Fibroblast of villous mesenchyme (primary cell): ENCODE measurements around the gene ANXA7. TPM values are rescaled to one million over a fixed set of nuclear protein-coding genes. Genes with fewer than 3 reads are reported as not detected.

Experiments
- DNase-seq: peaks from one replicate; pipeline ENCODE4 v3.0.0-alpha.2; 2010; ENCODE audit warnings: low read depth
- H3K4me3 ChIP-seq: 2 replicates; pipeline ENCODE4 v1.5.1; 2011; ENCODE audit warnings: low read depth, mild to moderate bottlenecking, low read length
- CTCF ChIP-seq: IDR thresholded peaks from 2 replicates; pipeline ENCODE4 v1.5.1; 2012; ENCODE audit warnings: low read depth, mild to moderate bottlenecking, low read length; ENCODE audit not compliant: insufficient read depth
- total RNA-seq: library from RNA; depleted of rRNA; stranded (reverse); fragments of >200 nt; gene quantifications from 2 replicates; pipeline ENCODE4 v1.2.3, GENCODE V29; 2012

ANXA7 gene
- total RNA-seq, 1 donor: 118 TPM

GRCh38 chr10:73408978-73409521 is 4.8 kb downstream of the ANXA7 start:
- H3K4me3 ChIP-seq: no peak overlapping the region
- no peak for DNase-seq
- TF ChIP-seq CTCF: no peak

- TF ChIP-seq CTCF: no peak
- H3K4me3 ChIP-seq: no peak overlapping the region
- no peak for DNase-seq
These were observed 5.8 kb downstream of the ANXA7 start for GRCh38 chr10:73408061-73408460.

- no peak for TF ChIP-seq CTCF
- H3K4me3 ChIP-seq: no peak overlapping the region
- no peak for DNase-seq
These were observed 6.4 kb downstream of the ANXA7 start for GRCh38 chr10:73407495-73407894.

- no peak overlapping the region for H3K4me3 ChIP-seq
- no peak for TF ChIP-seq CTCF
- DNase-seq: no peak
These were observed 7.0 kb downstream of the ANXA7 start for GRCh38 chr10:73406846-73407245.

- DNase-seq: no peak
- TF ChIP-seq CTCF: no peak
- H3K4me3 ChIP-seq: no peak overlapping the region
These were observed 8.3 kb downstream of the ANXA7 start for GRCh38 chr10:73405556-73405955.

GRCh38 chr10:73404690-73405089 is 9.2 kb downstream of the ANXA7 start:
- no peak for TF ChIP-seq CTCF
- DNase-seq: no peak
- H3K4me3 ChIP-seq: no peak overlapping the region

- no peak for TF ChIP-seq CTCF
- H3K4me3 ChIP-seq: no peak overlapping the region
- DNase-seq: no peak
These were observed 12.2 kb downstream of the ANXA7 start for GRCh38 chr10:73401636-73402035.
